Measurements from ENCODE around the gene GDNF.
"Not testable (repeated sequence)": the region's sequence is repeated elsewhere in the genome, so short reads cannot be mapped to it uniquely, and the experiment has no call there.

The GDNF gene

GRCh38 chr5:37815913-37816312 is 23.9 kb downstream of the GDNF start:
- no peak for DNase-seq

GRCh38 chr5:37814699-37815098 is 25.1 kb downstream of the GDNF start:
- DNase-seq: no peak

- no peak for DNase-seq
Measured at GRCh38 chr5:37812365-37812764, 27.5 kb downstream of the GDNF start.

- no peak for DNase-seq
Measured at GRCh38 chr5:37811866-37812265, 28.0 kb downstream of the GDNF start.

GRCh38 chr5:37810311-37810710 is 29.5 kb downstream of the GDNF start:
- DNase-seq: no peak

GRCh38 chr5:37808945-37809344 is 30.9 kb downstream of the GDNF start:
- DNase-seq: no peak

- no peak for DNase-seq
Measured at GRCh38 chr5:37807621-37808301, 32.1 kb downstream of the GDNF start.

GRCh38 chr5:37807015-37807414 is 32.8 kb downstream of the GDNF start:
- DNase-seq: no peak

- DNase-seq: no peak
Measured at GRCh38 chr5:37806476-37806875, 33.4 kb downstream of the GDNF start.

GRCh38 chr5:37806016-37806415 is 33.8 kb downstream of the GDNF start:
- no peak for DNase-seq

GRCh38 chr5:37804401-37804800 is 35.4 kb downstream of the GDNF start:
- DNase-seq: no peak

- no peak for DNase-seq
Measured at GRCh38 chr5:37803487-37803886, 36.4 kb downstream of the GDNF start.

- no peak for DNase-seq
Measured at GRCh38 chr5:37801521-37801920, 38.3 kb downstream of the GDNF start.

GRCh38 chr5:37799865-37800421 is 39.9 kb downstream of the GDNF start:
- DNase-seq: no peak

GRCh38 chr5:37796435-37796834 is 43.4 kb downstream of the GDNF start:
- DNase-seq: not testable (repeated sequence)

- DNase-seq: not testable (repeated sequence)
Measured at GRCh38 chr5:37795292-37795691, 44.5 kb downstream of the GDNF start.

GRCh38 chr5:37792975-37793631 is 46.7 kb downstream of the GDNF start:
- DNase-seq: no peak

- DNase-seq: no peak
Measured at GRCh38 chr5:37791321-37791720, 48.5 kb downstream of the GDNF start.

GRCh38 chr5:37789991-37790390 is 49.9 kb downstream of the GDNF start:
- DNase-seq: no peak

GRCh38 chr5:37787742-37788141 is 52.1 kb downstream of the GDNF start:
- no peak for DNase-seq

GRCh38 chr5:37786862-37787519 is 52.9 kb downstream of the GDNF start:
- no peak for DNase-seq

GRCh38 chr5:37786416-37786815 is 53.4 kb downstream of the GDNF start:
- no peak for DNase-seq

- not testable (repeated sequence) for DNase-seq
Measured at GRCh38 chr5:37781409-37781808, 58.4 kb downstream of the GDNF start.
